Muscle of back (tissue), 13 donors: ENCODE results near the gene TGFBRAP1. TPM values are rescaled to one million over a fixed set of nuclear protein-coding genes. Genes with fewer than 3 reads are reported as not detected.

Experiments
- DNase-seq, 3 donors: peaks; one replicate each; pipeline versions ENCODE4 v3.0.0 to v3.0.0-alpha.2; 2013
- long read RNA-seq, 9 donors: transcript quantifications; one replicate each; lab custom pipeline, GENCODE V29; 2026
- polyA plus RNA-seq, 10 donors: library from polyadenylated mRNA; unstranded; fragments of 120-200 nt; gene quantifications; one replicate each; pipeline ENCODE4 v1.2.1, GENCODE V29; 2013; ENCODE audit not compliant: insufficient read length in 10 of 10

TGFBRAP1 gene
- polyA plus RNA-seq = 1 to 10 TPM; 7.3 to 10.0 (median 9.4) TPM
- long read RNA-seq, donor 1 = 0 reads
- long read RNA-seq, donor 2, full-length matches to known transcripts = 1 of 1 reads
- long read RNA-seq, donor 2, partial matches to known transcripts = 0 of 1 reads
- long read RNA-seq, donor 2, other reads (novel, unspliced or antisense) = 0 of 1 reads
- long read RNA-seq, donor 3 = 0 reads
- long read RNA-seq, donor 4, full-length matches to known transcripts = 1 of 1 reads
- long read RNA-seq, donor 4, partial matches to known transcripts = 0 of 1 reads
- long read RNA-seq, donor 4, other reads (novel, unspliced or antisense) = 0 of 1 reads
- long read RNA-seq, donor 5, full-length matches to known transcripts = 2 of 2 reads
- long read RNA-seq, donor 5, partial matches to known transcripts = 0 of 2 reads
- long read RNA-seq, donor 5, other reads (novel, unspliced or antisense) = 0 of 2 reads
- long read RNA-seq, donor 6 = 0 reads
- long read RNA-seq, donor 7 = 0 reads
- long read RNA-seq, donor 8, full-length matches to known transcripts = 2 of 2 reads
- long read RNA-seq, donor 8, partial matches to known transcripts = 0 of 2 reads
- long read RNA-seq, donor 8, other reads (novel, unspliced or antisense) = 0 of 2 reads
- long read RNA-seq, donor 9 = 0 reads

GRCh38 chr2:105329561-105330495 is at the start of gene TGFBRAP1:
Gene TGFBRAP1 (minus strand): TSS chr2:105329735. CDS start chr2:105308301, 21,434 bp downstream.
- peak; percentile 53 to 82 (median 68) for DNase-seq

DNA sequence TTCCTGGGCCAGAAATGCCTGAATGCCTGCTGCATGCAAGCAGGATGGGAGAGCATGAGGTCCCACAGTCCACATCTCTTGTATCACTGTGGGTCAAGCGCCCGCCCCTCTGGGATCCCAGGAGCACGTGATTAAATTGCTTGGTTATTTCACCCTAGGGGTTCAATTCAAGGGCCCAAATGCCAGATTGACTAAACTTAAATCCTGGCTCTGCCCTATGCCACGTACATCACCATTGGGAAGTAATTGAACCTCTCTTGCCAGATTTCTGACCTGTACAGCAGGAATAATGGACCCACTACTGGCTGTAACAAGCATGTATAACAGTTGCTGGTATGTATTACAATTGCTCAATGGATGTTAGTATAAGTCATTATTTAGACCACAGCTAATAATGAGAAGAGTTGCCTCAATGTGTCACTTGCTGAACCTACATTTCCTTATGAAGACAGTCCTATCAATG is 49.4 kb upstream of the TGFBRAP1 start:
- DNase-seq = no peak

DNA sequence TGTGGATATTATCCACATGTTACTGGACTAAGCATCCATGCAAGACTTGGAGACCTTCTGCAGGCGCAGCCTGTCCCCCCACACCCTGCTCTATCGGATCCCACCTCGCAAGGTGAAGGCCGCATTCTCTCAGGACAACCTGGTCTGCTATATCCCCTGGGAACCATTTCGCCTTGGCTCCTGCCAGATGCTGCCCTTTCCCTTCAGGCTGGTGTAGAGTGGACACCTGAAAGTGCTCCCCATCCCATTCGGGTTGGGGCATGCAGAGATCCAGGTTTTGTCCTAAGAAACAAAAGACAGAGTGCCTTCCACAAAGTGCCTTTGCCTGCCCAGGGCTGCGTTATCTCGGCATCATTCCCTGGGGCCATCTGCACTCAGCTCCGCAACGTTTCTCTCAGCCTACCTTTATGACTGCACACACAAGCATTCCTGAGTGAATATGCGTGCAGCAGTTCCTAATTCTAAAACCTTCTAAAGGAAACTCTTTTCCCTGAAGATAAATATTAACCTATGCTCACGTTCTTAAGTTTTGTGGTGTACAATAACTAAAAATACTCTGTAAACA is 48.8 kb upstream of the TGFBRAP1 start:
- no peak for DNase-seq

GRCh38 chr2:105377871-105378270 is 48.3 kb upstream of the TGFBRAP1 start:
- DNase-seq = no peak

DNA sequence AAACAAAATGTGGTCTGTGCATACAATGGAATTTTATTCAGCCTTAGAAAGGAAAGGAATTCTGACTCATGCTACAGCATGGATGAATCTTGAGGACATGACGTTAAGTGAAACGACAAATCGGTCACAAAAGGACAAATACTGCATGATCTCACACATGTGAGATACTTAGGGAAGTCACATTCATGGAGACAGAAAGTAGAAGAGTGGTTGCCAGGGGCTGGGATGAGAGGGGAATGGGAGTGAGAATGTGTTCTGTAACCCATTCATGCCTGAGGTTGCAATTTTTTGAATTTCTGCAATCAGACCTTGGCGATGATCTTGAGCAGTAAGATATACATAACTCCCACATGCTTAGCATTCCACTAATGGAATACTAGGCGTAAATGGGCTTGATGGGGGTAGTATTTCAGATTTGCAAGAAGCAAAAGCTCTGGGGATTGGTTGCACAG is 47.3 kb upstream of the TGFBRAP1 start:
- DNase-seq = no peak

DNA sequence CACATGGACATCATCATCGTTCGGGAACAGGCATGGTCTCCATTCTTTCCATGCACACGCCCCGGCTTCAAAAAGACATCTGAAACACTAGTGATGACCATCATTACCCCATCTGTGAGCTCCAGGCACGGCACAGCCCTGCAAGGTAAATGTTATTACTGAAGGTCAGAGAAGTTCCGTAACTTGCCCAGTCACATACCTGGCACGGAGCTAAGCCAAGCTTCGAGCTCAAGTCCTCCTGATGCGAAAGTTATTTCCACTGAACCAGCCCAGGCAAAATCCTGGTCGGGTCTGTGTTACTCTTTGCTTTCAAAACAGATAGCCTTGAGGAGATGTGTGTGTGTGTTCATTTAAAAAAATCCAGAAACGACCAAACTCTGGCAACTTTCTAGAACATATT is 46.5 kb upstream of the TGFBRAP1 start:
- DNase-seq = no peak

DNA sequence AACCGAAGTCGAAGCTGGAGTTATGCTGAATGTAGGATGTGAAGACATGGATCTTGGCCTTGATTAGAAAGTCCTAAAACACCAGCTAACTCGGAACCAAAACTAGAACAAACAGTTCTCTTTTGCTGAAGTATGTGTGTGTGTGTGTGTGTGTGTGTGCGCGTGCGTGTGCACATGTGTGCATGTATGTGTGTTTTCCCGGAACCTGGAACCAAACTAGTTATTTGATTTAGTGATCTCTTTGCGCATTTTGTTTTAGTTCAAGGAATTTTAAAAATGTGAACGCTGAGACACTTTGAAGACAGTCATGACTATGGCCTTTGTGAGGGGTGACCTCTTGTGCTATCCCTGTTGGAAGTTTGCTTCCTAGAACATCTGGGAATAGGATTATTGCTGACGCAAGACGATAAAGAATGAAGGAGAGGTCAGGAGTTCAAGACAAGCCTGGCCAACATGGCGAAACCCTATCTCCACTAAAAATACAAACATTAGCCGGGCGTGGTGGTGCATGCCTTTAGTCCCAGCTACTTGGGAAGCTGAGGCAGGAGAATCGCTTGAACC is 45.5 kb upstream of the TGFBRAP1 start:
- DNase-seq = no peak

DNA sequence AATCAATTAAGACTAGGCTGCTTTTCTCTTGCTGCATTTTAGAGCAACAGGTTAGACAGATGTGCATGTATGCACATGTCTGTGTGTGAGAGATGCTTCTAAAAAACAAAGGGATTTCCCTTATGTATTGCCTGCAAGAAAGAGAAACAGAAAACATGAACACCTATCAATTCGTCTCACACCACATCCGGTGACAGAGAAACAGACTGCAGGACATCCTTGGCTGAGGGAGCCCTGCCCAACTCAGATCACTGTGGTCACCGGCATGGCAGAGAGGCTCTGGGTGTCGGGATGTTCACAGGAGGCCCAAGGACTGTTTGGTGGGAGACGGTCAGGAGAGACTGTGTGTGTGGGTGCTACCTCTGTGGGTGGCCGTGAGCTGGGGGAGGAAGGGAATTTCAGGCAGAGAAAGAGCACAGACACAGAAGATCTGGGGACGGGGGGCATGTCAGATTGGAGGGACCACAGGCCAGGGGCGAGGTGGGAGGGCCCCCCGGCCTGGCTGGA is 44.4 kb upstream of the TGFBRAP1 start:
- no peak for DNase-seq

- DNase-seq = peak; percentile 62 to 69 (median 62)
Observed at GRCh38 chr2:105373344-105373781, 43.8 kb upstream of the TGFBRAP1 start.

GRCh38 chr2:105371810-105372209 is 42.3 kb upstream of the TGFBRAP1 start:
- DNase-seq = no peak

DNA sequence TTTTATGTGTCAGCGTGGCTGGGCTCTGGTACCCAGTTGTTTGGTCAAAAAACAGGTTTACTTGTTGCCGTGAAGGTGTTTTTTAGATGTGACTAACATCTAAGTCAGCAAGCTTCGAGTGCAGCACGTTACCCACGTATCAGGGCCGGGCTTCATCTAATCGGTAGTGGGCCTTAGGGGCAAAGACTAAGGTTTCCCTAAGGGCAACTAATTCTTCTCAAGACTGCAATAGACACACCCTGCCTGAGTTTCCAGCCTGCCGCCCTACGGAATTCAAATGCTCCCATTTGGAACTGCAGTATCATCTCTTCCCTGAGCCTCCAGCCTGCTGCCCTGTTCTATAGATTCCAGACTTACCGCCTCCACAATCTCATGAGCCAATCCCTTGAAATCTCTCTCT is 41.6 kb upstream of the TGFBRAP1 start:
- DNase-seq = no peak

- peak; percentile 80 to 89 (median 84) for DNase-seq
Observed at GRCh38 chr2:105369777-105370690, 40.5 kb upstream of the TGFBRAP1 start.

GRCh38 chr2:105368759-105369408 is 39.3 kb upstream of the TGFBRAP1 start:
- DNase-seq = no peak

GRCh38 chr2:105365206-105365605 is 35.7 kb upstream of the TGFBRAP1 start:
- DNase-seq = no peak

DNA sequence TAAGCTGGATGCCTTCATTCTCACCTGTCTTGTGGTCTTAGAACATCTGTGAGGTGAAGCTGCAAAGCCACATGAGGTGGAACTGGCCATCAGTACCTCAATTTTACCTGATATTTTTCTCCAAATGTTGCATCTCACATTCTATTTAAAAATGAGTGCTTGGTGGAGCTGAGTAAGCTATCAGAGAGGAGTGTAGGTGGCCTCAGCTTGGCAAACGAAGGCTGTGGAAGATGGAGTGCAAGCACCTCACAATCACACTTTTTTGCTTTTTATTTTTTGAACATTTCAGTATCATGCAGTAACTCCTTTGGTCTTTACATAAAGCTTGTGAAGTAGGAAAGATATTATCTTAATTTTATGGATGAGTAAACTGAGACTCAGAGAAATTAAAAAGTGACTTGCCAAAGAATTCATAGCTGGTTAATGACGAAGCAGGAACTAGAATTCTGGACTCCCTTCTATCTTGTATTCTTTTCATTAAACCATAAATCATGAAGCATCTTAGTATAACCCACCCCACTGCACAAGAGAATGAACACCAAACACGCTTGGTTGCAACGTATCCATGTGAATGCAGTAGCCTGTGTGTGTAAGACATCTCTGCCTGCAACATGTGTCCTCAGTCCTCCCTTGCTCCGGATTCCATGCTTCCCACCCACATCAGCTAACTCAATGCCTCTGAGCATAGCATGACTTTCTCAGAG is 35.1 kb upstream of the TGFBRAP1 start:
- DNase-seq = peak in 1 of 3 donors; percentile 21

DNA sequence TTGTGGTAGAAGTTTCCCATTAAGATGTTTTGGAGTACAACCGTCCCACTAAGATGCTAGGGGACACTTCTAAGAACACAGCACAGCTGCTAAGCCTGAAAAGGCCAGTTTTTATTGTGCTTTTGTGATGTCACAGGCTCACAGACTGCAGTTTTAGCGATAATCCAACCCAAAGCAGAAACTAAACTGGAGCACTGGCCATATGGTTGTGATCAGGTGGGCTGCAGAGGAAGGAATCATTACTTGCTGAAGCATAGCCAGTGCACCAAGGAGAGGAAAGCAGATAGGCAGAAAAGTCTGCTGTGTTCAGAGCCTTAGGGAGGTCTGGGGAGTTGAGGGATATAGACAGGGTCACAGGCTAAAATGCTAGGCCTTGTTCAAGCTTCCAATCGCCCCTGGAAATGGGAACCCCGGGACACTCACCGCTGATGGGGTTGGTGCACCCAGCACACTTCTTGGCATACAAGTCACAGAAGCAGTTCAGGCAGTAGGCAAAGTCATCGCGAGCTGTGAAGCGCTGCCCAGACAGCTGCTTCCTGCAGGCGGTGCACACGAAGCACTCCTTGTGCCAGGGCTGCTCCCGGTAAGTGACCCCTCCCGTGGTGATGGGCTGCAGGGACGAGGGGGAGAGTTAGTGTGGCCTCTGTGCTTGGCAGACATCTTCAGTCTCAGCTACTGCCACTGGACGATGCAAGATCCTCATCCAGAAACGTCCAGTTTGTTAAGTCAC is 33.5 kb upstream of the TGFBRAP1 start:
- DNase-seq = peak in 2 of 3 donors; percentile 23 to 64

GRCh38 chr2:105361102-105361889 is 31.8 kb upstream of the TGFBRAP1 start:
- no peak for DNase-seq
